Activated CD4-positive, alpha-beta T cell treated with anti-CD3 and anti-CD28 coated beads, Interleukin-2, amount 50 U/mL, for 24 hours (primary cell): ENCODE results near the gene RPL36.

Experiments used
- DNase-seq, 2 donors: peaks; one replicate each; pipeline ENCODE4 v3.0.0-alpha.2; 2020; ENCODE audit warnings: low read depth in 1 of 2, low spot score in 1 of 2

RPL36 gene

DNA sequence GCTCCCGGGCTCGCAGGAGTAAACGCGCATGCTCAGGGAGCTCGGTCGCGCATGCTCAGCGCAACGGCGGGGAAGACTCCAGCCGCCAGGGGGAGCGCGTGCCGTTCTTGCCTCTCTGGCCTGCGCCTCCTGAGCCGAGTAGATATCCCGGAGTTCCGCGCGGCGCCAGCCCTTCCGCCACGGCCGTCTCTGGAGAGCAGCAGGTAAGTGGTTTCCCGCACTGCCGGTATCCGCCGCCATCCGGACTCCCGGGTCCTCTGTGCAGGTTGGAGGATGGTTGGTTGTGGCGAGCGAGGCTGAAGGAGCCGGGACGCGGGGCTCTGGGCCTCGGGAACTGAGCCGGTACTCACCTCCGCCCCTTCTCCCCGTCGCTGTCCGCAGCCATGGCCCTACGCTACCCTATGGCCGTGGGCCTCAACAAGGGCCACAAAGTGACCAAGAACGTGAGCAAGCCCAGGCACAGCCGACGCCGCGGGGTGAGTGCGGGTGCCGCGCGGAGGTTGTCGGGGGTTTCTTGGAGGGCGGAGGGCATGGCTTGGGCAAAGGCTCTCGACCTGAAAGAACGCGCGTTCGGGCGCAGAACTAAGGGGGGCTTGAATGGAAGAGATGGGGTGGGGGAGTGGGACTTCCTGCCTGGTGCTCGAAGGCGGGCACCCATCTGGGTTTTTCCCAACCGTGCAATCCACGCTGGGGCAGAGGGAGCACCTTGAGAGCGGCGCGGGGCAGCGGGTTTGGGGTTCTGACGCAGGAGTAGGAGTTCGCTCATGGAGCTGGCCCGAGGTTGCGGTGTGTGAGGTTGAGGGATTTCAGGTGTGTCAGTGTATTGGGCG is at the start of gene RPL36:
TSS of gene RPL36 (plus strand) at position 171 of the 830 bp plus-strand sequence. CDS start at position 384, 213 bp downstream.
- DNase-seq = peak; percentile 99 to 100

DNA sequence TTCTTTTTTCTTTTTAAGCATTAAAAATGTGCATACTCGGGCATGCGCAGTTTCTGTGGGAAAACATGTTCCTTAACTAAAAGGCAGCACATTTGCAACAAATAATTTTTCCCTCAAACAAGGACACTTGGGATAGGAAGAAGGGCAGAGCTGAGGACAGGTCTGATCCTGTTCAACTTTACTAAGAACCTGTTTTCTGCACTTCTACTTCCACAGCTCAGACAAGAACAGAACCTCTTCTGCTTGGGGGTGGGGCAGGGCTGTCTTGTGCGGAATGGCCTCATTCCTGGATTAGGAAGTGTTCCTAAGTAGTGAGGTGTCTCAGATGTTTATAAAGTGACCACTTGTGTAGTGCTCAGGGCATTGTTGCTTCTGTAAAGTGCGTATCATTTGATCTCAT is 48.9 kb upstream of the RPL36 start:
- no peak for DNase-seq

DNA sequence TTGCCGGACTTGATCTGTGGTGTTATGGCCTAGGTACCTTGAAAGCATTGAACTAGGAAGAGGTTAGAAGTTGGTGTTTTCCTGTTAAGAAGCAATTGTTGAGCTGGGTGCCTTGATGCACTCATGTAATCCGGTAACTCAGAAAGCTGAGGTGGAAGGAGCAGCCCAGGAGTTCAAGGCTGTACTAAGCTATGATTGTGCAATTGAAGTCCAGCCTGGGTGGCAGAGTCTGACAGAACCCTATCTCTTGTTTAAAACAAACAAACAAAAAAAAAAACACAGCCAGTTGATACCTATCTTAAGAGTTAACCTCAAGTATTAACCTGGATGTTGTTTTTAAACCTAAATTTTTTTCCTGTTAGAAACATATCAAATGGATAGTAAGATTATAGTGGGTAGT is 47.9 kb upstream of the RPL36 start:
- DNase-seq = no peak

DNA sequence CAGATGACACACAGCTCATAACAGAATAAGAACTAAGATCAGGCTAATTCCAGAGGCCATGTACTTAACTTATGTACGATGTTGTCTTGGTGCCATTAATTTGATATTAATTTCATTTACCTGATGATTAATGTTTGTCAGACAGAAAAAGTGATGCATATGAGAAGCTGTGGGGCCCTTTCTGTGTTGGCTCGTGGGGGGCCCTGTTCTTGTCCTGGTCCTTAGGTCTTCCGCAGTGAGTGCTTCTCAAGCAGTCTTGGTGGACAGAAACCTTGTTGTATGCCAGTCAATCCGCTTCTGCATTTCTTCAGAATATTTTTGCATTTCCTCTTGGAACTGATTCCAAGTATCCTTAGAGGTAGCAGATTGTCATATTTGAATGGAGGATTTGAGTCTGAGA is 47.0 kb upstream of the RPL36 start:
- DNase-seq = no peak

DNA sequence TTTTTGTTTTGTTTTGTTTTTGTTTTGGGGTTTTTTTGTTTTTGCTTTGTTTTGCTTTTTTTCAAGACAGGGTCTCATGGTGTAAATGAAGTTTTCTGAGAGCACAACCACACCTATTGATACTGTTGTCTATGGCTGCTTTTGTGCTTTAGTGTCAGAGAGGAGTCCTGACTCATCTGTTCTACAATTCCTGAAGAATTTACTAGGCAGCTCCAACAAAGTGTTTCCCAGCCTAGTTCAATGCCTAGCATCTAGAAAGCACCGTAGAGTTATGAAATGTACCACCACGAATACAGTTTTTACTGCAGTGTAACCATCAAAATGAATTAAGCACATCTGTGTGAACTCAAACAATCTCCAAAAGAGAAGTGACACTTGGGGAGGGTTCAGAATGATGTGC is 46.1 kb upstream of the RPL36 start:
- DNase-seq = no peak

DNA sequence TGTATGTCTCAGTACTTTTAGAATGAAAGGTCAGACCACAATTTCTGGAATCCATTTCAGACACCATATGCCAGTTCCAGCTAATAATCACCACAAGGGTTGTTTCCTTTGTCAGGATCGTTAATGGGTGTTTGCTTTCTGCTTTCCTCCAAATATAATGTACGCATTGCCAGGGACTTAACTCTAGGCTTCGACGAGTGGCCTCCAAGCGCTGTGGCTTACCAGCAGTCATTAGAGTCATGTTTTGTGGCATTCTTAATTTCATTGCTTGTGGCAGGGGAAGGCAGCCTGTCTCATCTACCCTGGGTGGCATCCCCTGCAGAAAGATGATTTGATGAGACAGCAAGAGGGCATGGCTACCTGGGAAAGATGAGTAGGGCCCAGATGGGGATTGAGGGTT is 44.7 kb upstream of the RPL36 start:
- no peak for DNase-seq

DNA sequence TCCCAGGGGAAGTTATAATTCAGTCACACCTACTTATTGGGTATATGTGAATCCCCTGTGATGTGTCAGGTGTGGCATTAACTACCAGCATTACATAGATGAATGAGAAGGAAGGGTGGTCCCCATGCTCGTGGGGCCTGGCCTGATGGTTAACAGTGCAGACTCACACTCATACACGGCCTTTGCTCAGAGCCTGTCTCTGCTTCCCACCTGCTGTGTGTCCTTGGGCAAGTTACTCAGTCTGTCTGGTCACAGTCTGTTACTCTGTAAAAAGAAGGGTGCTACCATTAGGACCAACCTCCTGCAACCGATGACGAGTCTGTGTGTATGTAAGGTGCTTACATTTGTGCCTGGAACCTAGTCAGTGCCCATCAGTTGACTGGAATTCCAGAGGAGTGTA is 43.4 kb upstream of the RPL36 start:
- DNase-seq = no peak

DNA sequence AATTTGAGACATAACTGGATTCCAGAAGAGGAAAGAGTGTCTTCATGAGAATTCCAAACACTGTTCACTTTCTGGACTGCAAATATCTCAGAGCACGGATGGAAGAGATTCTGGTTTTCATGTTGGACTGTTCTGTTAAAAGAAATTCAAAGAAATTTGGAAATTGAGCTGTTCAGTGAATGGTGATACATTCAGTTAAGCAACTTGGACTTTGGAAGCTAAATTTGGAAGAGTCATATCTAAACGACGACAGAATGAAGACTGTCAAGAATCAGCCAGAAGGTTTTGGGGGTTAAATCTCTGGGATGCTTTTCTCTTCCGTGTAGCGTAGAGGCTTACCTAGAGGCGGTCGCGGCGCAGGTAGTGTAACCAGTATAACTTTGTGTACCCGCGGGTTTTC is 41.6 kb upstream of the RPL36 start:
- DNase-seq = no peak

DNA sequence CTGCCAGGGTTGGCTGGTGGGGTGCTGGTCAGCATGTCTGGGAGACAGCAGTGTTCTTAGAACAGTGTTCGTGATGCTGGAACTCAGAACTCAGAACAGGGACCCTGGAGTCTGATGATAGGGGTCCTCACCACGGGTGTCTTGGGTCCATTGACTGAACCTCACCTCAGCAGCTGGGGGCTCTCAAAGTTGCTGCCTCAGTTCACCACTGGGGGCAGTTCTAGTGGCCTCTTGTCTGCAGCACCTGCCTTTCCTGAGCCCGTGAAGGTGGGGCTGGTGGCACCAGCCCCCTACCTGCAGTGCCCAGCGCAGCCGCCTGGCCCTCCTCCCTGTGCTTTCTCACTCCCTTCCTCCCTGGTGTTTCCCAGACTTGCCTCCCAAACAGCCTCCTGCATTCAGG is 38.7 kb upstream of the RPL36 start:
- DNase-seq = no peak

DNA sequence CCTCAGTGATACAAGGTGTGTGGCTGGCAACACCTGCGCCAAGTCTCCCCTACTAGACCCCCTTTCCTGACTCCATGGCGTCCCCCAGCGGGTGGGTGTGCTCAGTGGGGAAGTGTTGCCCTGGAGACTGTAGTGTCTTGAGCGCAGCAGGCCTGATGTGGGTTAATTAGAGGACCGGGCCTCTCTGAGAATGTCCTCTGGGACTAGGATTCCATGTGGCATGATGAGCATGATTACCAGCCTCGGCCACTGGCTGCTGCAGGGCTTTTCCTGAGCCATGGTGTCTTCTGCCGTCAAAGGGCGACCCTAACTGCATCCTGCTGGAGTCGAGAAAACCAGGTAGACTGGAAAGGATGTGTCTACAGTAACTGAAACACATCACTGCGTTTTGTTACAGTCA is 37.8 kb upstream of the RPL36 start:
- DNase-seq = no peak

DNA sequence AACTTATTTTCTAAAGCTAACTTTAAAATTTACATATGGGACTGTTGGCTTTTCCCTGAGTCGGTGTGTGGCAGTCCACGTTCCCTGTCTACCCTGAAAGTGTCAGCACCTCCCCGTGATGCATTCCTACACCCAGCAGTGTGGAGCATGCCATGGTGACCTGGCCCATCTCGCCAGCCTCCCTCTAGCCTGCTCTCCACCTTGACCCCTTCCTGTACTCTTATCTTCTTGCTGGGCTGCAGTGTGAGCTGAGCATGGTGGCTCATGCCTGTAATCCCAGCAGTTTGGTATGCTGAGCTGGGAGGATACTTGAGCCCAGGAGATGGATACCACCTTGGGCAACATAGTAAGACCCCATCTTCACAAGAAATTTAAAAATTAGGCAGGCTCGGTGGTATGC is 35.2 kb upstream of the RPL36 start:
- DNase-seq = no peak

DNA sequence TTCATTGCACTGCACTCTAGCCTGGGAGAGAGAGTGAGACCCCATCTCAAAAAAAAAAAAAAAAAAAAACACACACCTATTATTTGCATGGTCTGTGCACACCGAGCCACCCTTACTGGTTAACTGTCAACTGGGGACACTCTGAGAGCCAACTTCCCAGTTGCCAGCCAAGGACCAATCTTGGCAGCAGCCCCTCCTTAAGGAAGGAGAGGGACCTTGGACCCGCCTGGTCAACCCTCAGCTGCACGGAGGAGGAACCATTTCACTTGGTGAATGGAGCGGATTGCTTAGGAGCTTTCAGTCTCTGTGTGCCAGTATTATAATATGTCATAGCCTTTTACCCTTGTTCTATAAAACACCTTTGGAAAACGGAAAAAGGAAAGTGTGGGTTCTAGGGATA is 34.7 kb upstream of the RPL36 start:
- no peak for DNase-seq

DNA sequence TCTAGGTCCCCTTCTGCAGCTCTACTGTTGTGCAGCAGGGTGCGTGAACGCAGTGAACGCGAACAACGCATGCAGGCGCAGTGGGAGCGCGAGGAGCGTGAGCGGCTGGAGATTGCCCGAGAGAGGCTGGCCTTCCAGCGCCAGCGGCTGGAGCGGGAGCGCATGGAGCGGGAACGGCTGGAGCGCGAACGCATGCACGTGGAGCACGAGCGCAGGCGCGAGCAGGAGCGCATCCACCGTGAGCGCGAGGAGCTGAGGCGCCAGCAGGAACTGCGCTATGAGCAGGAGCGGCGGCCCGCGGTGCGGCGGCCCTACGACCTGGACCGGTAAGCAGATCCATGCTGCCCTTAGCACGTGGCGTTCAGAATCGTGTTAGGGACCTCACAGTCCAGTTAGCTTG is 28.6 kb upstream of the RPL36 start:
- DNase-seq = no peak

DNA sequence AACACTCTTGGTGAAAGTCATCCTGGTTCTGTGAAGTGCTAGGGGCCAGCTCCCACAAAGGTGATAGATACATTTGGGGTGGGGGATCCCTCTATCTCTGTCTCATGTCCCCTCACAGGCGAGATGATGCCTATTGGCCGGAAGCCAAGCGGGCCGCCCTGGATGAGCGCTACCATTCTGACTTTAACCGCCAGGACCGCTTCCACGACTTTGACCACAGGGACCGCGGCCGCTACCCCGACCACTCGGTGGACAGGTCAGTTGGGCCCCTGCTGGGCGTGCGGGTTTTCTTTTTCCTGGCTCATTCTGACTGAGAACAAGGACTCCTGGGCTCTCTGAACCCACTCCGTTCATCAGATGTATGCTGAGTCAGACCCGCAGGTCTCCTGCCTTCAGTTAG is 26.2 kb upstream of the RPL36 start:
- DNase-seq = no peak

DNA sequence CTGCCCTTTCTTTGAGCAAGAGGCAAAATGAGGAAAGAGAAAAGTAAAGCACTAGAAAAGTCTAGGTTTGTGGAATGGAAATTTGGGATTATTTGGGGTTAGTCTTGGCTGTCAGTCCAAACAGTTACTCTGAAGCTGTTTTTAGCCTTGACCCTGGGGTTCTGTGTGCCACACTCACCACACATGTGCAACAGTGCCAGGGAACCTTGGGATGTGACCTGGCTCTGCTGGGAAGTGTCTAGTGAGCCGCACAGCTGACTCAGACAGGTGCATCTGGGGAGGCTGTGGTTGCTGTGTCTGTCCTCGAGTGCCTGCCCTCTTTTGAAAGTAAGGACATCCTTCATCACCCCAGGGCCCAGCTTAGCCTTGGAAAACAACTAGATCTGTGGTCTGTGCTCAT is 25.6 kb upstream of the RPL36 start:
- no peak for DNase-seq

DNA sequence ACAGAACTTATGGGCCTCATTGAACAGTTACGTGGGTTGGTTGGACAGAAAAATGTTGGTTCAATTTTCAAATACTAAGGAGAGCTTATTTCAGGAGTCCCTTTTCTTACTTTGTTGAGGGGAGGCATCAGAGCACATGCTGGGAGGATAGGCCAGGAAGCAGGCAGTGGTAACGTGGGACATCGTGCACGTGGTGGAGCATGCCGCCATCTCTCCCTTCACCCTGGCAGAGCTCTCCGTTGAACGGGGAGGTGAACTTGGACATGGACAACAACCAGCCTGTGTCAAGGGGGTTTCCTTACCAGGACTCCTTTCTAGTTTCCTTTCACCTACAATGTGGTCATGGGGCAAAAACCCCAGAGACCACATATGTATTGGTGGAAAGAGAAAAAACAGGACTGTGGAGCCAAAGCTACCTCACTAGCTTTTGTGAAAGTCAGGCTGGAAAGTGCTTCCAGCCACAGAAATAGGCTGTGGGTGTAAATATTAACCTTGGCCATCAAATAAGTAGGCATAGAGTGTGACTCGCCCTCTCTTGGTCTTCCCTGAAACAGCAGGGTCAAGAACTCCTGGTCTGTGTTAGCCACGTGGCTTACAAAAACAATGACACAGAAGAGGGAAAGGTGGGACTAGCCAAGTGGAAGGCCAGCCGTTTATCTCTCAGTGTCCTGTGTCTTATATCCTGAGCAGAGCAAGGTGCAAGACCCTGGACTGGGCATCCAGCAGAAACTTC is 24.1 kb upstream of the RPL36 start:
- no peak for DNase-seq

DNA sequence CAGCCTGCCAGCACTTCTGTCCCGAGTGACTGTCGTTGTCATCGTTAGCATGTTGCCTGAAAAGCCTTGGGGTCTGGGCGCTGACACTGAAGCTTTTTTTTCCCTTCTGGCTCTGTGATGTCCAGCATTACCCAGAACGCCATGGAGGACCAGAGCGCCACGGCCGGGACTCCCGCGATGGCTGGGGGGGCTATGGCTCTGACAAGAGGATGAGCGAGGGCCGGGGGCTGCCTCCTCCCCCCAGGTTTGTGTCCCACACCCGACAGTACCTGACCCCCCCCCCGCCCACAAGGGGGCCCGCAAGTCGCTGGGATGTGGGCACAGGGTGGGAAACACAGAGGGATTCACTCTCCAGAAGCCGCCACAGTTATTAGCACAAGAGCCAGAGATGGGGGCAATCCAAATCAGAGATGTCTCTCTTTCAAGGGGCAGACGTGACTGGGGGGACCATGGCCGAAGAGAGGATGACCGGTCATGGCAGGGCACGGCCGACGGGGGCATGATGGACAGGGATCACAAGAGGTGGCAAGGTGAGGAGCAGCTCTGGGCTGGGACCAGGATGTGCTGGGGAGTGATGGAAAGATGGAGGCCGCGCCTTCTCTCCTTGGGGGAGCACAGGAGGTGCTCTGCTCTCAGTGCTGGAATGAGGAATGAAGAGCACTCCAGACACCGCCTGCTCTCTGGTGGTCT is 23.0 kb upstream of the RPL36 start:
- DNase-seq = no peak

DNA sequence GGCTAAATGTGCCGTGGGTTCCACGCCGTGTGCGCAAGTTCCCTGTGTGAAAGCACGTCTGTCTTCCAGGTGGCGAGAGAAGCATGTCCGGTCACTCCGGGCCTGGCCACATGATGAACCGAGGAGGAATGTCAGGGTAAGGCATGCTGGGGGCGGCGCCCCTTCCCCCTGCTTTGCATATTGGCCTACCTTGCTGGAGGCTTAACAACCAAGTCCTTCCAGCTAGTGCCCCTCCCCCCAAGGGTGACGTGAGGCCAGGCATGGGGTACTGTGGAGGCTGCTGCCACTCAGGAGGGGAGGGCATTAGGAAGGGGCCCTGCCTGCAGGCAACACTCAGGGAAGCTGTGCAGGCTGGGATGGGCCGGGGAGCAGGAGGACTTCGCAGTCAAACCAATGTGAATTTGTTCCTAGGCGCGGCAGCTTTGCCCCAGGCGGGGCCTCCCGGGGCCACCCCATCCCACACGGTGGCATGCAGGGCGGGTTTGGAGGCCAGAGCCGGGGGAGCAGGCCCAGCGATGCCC is 22.3 kb upstream of the RPL36 start:
- no peak for DNase-seq

DNA sequence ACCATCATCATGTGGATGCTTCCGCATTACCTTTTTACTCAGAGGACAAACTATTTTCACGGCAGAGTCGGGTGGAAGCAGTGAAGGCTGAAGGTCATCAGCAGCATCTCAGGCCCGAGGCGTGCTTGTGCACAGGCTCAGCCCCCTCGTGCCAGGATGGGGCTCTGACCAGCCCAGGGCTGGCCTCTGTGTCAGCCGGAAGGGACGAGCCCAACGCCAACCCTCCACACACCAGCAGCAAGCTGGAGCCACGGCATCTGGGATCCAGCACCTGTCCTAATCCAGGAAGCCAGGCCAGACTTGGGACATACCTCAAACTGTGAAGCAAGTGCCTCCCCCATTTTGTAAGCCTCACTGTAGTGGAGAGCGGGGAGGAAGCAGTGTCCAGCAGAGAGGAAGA is 20.9 kb upstream of the RPL36 start:
- DNase-seq = no peak

DNA sequence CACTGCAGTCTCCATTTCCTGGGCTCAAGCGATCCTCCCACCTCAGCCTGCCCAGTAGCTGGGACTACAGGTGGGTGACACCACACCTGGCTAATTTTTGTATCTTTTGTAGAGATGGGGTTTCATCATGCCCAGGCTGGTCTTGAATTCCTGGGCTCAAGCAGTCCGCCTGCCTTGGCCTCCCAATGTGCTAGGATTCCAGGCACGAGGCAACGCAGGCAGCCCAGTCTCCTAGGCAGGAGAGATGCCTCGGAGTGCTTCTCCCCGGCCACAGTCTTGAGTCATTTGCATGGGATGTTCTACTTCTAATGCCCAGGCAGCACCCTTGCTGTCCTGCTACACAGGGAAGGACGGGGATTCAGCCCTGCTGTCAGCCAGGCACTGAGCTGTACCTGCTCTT is 18.5 kb upstream of the RPL36 start:
- DNase-seq = no peak

DNA sequence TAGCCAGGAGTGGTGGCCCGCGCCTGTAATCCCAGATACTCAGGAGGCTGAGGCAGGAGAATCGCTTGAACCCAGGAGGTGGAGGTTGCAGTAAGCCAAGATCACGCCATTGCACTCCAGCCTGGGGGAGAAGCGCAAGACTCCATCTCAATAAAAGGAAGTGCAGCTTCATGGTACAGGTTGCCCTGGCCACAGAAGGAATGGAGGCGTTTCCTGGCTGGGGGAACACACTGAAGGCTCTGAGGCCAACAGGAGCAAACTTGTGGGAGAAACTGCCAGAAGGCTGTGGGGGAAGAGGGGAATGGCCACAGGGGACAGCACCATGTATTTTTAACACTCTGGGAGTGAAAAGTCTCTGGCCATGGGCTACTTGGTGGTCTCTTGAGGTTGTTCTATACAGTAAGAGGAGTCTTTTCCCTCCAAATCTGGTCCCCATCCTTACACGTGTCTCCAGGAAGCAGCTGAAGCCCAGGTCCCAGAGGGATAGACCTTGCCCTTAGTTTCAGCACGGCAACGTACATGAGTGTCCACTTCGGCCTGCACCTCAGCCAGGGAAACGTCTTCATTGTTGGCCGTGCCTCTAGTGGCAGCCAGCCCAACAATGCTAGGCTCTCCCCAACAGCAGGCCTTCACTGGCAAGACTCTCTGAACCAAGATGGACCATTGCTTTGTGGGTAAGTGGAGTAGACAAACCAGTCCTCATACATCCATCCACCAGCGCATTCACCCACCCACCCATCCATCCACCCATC is 17.2 kb upstream of the RPL36 start:
- DNase-seq = no peak
